ENCODE results near the gene SH2D1B. TPM values are rescaled to one million over a fixed set of nuclear protein-coding genes. Genes with fewer than 3 reads are reported as not detected.
A peak's percentile ranks its signal among the peaks of the same experiment; 100 is the strongest.
"Not testable (repeated sequence)": the region's sequence is repeated elsewhere in the genome, so short reads cannot be mapped to it uniquely, and the experiment has no call there.

SH2D1B gene, protein sequence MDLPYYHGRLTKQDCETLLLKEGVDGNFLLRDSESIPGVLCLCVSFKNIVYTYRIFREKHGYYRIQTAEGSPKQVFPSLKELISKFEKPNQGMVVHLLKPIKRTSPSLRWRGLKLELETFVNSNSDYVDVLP
- 0.13 TPM in 1 of 2 replicates, not detected in the other for total RNA-seq

DNA sequence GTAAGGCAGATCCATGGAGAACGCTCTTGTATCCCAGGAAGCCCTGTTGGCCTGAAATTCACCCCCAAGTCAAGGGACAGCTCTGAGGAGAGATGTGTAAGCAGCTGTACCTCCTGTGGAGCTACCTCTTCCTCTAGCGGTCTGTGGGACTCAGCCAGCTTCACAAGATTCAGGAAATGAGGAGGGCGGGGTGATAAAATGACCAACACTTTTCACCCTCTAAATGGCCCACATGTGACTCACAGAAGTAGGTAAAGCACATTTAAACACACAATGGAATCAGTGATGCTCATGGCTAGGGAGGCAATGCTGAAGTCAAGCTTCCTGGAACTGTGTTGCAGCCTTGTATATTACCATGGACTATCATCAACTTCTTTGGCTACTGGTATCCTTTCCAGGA, at the start of gene SH2D1B:
TSS of gene SH2D1B (minus strand) at position 135 of the 400 bp plus-strand sequence. CDS start at position 15, 120 bp downstream.
- DNase-seq (ENCODE audit: low read depth in 2 of 2): peak in 1 of 2 donors; percentile 32

DNA sequence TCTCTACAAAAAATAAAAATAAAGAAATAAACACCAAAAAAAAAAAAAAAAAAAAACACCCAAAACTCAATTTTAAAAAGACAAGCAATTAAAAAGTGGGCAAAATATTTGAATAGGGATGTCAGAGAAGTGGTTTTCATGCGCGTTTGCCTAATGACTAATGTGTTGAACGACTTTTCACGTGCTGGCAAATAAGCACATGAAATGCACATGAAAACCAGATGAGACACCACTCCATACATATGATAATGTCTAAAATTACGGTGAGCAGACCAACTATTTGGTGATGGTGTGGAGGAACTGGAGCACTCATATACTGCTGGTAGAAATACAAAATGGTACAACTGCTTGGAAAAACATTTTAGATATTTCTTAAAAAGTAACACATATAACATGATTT, 46.3 kb upstream of the SH2D1B start:
- no peak for DNase-seq (ENCODE audit: low read depth in 2 of 2)

DNA sequence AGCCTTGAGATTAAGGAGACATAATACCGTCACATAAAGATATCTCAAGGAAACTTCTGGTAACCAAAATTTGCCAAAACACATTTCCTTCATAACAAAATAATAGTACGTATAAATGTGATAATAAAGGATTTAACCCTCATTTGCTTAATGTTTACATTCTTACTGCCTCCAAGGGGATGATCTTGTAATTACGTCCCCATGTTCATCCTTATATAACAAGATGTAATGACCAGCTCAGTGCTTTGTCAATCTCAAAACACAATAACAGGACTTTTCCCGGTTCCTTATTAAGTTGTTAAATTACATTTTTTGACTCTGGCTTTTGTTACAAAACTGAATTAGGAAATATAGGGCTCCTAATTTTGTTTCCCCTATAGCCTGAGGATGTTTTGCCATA, 44.4 kb upstream of the SH2D1B start:
- DNase-seq (ENCODE audit: low read depth in 2 of 2): no peak

DNA sequence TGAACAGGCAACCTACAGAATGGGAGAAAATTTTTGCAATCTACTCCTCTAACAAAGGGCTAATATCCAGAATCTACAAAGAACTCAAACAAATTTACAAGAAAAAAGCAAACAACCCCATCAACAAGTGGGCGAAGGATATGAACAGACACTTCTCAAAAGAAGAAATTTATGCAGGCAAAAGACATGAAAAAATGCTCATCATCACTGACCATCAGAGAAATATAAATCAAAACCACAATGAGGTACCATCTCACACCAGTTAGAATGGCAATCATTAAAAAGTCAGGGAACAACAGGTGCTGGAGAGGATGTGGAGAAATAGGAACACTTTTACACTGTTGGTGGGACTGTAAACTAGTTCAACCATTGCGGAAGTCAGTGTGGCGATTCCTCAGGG, 42.4 kb upstream of the SH2D1B start:
- not testable (repeated sequence) for DNase-seq (ENCODE audit: low read depth in 2 of 2)

DNA sequence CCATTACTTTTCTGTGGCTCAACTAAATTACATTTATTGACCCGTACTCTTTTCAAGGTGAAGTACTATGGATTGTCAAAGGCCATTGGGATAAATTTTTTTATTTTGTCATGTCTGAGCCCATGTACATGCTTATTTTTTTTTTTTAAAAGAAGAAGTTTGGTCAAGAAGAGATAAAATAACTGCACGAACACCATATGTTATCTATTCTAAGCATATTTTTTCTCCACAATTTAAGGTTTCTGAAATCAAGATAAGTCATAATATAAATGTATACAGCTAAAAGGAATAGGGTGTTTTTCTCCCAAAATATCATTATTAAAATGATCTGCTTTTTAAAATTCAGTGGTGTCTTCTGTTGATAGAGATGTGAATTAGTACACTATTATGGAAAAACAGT, 35.0 kb upstream of the SH2D1B start:
- no peak for DNase-seq (ENCODE audit: low read depth in 2 of 2)

DNA sequence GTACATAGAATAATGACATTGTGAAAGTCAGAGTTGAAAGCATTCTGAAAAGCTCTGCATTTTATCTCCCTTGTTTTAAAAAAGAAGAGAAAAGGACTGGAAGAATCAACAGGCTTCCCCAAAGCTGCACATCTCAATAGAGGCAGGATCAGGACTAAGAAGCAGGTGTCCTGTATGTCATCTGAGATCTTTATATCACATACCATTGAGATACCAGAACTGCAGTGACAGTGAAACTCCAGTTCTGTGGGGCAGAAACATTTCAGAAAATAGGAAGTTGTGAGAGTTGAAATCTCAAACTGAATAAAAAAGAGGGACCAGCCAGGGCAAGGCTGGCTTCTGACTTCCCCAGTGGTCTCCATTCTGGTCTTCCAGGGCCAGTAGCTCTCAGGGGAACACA, 33.0 kb upstream of the SH2D1B start:
- no peak for DNase-seq (ENCODE audit: low read depth in 2 of 2)

DNA sequence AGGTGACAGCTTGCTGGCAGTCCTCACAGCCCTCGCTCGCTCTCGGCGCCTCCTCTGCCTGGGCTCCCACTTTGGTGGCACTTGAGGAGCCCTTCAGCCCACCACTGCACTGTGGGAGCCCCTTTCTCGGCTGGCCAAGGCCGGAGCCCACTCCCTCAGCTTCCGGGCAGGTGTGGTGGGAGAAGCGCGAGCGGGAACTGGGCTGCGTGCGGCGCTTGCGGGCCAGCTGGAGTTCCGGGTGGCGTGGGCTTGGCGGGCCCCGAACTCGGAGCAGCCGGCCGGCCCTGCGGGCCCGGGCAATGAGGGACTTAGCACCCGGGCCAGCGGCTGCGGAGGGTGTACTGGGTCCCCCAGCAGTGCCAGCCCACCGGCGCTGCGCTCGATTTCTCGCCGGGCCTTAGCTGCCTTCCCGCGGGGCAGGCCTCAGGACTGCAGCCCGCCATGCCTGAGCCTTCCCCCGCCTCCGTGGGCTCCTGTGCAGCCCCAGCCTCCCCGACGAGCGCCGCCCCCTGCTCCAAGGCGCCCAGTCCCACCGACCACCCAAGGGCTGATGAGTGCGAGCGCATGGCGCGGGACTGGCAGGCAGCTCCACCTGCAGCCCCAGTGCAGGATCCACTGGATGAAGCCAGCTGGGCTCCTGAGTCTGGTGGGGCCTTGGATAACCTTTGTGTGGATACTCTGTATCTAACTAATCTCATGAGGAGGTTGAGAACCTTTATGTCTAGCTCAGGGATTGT, 21.2 kb upstream of the SH2D1B start:
- not testable (repeated sequence) for DNase-seq (ENCODE audit: low read depth in 2 of 2)

DNA sequence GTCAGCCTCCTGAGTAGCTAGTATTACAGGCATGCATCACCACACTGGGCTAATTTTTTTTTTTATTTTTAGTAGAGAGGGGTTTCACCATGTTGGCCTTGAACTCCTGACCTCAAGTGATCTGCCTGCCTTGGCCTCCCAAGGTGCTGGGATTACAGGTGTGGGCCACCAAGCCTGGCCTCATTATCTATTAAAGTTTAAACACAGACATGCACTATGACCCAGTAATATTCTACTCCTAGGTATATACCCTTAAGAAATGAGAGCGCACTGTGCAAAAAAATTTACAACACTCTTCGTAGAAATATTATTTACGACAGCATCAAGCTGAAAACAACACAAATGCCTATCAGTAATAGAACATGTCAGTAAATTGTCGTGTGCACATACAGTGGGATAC, 18.6 kb upstream of the SH2D1B start:
- DNase-seq (ENCODE audit: low read depth in 2 of 2): no peak

DNA sequence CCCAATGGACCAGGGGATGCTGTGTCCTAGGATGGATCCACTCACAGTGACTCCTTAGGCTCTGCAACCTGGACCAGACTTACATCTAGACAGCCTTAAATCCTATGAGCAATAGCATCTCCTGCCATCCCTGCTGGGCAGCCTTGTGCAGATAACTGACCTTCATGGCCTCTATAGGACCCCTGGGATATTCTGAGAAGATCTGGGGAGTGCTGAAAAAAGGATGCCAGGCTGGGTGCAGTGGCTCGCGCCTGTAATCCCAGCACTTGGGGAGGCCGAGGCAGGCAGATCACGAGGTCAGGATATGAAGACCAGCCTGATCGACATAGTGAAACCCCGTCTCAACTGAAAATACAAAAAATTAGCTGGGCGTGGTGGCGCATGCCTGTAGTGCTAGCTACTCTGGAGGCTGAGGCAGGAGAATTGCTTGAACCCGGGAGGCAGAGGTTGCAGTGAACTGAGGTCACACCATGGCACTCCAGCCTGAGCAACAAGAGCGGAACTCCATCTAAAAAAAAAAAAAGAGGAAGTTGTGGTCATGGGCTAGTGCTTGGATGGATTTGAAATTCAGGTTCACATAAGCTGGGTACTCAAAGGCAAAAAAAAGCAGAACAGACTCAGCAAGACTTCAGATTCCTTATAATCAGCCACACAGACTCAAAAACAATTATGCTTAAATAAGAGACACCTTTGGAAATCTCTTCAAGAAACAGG, 10.9 kb upstream of the SH2D1B start:
- DNase-seq (ENCODE audit: low read depth in 2 of 2): no peak

DNA sequence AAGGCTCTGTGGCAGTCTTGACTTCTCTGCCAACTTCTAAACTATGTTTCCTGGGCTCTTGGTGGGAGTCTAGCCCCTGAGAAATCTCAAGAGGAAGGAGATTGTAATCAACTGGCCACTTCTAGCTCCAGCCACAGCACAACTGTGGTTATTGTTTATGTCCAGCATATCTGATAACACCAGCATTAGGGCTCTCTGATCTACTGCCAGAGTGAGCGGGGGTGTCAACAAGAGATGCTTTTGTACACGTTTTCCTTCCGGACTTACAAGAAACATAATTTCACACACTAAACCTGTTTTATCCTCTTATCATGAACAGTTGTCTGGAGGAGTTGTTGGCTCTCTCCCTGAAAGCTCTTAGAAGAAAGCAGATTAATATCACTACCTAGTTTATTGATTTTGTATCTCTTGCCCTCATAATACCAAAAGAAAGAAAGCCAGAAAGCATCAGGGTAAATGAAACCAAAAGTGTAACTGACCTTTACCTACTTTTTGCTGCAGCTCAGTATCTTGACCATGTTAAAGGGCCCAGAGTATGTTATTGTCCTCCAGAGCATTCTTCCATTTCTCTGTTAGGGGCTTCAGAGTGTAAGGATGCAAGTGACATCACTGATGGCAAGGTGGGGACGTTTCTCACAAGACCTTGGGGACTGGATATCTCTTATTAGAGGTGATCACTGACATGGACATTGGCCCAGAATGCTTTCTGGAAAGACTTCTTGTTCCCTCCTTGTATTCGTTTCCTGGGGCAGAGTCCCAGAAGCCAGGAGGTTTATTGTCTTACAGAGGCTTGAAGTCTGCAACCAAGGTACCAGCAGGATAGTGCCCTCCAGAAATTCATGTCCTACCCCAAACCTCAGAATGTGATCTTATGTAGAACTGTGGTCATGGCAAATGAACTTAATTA, 9.6 kb upstream of the SH2D1B start:
- DNase-seq (ENCODE audit: low read depth in 2 of 2): peak in 1 of 2 donors; percentile 37

DNA sequence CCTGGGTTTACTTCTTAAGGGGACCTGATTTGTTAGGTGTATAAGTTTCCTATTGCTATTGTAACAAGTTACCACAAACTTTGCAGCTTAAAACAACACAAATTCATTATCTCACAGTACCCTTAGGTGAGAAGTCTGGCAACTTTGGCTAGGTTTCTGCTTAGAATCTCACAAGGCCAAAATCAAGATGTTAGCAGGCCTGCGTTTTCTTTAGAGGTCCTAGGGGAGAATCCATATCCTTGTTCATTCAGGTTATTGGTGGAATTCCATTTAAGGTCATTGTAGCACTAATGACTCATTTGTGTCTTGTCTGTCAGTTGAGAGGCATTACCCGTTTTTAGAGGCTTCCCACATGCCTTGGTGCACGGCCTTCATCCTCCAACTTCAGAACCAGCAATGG, 8.2 kb upstream of the SH2D1B start:
- DNase-seq (ENCODE audit: low read depth in 2 of 2): no peak

DNA sequence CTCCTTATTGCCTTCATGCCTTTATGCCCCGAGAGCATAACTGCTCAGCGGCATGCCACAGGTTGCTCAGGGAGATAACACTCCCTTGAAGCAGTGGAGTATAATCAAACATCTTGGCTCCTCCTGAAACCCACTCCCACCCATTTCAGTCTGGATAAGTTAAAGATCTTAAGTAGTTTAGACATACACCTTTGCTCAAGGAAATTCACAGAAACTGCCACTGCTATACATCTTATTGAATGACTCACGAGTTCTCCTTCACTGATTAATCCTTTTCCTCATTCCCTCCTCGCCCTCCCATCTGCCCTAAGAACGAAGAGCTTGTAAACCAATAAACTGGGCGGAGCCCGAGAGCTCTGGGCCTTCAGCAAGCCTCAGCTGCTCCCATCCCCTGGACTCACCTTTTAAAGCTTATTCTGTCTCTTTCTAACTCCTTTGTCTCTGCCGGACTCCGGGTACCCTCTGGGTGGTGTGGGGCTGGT, 7.6 kb upstream of the SH2D1B start:
- DNase-seq (ENCODE audit: low read depth in 2 of 2): not testable (repeated sequence)

DNA sequence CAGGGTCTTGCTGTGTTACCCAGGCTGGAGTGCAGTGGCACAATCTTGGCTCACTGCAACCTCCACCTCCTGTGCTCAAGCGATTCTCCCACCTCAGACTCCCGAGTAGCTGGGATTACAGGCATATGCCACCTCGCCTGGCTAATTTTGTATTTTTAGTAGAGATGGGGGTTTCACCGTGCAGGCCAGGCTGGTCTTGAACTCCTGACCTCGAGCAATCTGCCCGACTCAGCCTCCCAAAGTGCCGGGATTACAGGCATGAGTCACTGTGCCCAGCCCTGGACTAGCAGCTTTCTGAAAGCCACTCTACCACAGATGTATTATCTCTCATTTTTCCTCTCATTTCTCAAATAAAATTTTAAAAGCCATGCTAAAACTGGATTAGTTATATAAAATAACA, 6.6 kb upstream of the SH2D1B start:
- DNase-seq (ENCODE audit: low read depth in 2 of 2): not testable (repeated sequence)

DNA sequence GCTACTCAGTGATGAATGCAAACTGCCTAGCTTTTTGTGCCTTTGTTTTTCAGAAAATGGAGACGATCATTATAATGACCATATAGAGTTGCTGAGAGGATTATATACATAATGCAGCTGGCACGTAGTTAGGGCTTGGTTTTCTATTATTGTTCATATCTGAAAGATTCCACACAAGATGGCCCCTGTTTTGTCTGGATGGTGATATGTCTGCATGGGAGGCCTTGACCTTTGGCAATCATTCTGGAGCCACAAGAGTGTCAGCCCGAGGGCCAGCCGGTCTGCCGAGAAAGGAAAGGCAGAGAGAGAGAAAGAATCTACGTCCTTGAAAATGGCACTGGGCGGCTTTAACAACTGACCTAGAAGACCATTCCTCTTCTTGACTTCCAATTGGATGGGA, 5.7 kb upstream of the SH2D1B start:
- DNase-seq (ENCODE audit: low read depth in 2 of 2): no peak

DNA sequence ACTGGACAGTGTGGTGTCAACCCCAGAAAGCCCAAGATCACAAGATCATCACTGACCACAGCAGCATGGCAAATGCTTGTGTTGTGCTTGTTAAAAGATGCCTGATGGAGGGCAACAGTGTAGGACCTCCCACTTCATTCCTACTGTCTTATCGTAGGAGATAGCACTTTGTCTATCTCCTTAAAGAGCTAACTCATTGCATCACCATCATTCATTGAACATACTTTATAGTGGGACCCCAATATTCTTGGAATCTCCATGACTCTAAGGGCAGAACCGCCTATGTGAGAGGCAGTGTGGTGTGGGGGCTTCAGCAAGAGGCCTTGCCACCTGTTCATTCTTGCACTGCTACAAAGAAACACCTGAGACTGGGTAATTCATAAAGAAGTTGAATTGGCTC, 5.0 kb upstream of the SH2D1B start:
- DNase-seq (ENCODE audit: low read depth in 2 of 2): no peak

DNA sequence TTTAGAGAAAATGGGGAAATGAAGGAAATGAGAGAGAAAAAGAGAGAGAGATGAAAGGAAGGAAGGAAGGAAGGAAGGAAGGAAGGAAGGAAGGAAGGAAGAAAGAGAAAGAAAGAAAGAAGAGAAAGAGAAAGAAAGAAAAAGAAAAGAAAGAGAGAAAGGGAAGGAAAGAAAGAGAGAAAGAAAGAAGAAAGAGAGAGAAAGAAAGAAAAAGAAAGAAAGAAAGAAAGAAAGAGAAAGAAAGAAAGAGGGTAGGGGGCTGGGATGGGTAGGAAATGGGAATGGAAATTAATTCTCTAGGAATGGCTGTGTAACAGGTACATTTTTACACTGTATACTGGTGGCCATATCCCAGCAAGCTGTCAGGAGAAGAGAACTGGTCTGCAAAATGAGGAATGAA, 4.3 kb upstream of the SH2D1B start:
- no peak for DNase-seq (ENCODE audit: low read depth in 2 of 2)

DNA sequence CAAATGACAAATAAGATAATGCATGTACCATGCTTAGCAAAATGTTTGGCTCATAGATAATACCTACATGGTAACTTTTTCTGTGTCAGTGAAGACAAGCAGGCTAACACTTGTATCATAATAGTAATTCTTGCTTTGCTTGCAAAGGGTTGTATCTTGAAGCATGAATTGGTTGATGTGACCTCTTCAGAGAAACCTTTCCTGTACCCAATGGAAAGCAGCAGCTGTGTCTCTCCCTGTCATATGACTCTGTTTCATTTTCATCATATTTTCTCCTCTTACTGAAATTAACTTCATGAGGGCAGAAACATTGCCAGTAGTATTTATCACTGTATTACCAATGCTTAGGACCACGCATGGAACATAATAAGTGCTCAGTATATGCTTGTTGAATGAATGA, 4.4 kb downstream of the SH2D1B start:
- DNase-seq (ENCODE audit: low read depth in 2 of 2): no peak

DNA sequence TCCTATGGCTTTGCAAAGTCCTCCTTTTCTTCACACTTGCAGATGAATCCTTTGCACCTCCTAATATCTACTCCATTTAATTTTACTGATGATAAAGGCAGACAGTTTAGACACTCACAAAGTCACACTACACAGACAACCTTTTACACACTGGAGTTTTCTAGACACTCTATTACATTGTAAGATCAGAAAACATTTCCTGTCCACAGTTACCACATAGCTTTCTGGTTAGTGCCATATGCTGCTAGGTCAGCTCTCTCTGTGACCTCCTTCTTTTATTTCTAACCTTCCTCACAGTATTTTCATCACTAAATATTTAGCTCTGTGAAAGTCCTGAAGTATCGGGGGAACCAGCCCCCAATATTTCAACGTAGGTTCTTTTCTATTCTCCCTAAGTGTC, 5.1 kb downstream of the SH2D1B start:
- peak in 1 of 2 donors; percentile 36 for DNase-seq (ENCODE audit: low read depth in 2 of 2)

DNA sequence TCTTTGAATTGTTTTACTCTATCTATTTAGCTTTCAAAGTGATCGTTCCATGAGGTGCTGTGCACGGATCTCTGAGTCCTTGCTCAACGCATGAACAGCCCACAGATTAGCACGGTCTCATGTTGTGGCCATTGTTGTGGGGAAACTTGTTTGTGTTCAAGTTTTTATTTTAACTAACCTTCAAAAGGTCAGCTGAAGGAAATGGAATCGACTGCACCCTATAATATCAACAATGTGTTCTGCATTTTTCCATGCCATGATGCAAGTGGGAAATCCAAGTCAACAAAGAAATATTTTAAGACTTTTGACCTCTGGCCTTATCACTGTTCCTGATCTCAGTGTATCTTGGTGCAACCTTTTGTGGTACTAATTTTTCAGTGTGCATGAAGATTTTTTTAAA, 6.1 kb downstream of the SH2D1B start:
- DNase-seq (ENCODE audit: low read depth in 2 of 2): peak; percentile 22 to 63

DNA sequence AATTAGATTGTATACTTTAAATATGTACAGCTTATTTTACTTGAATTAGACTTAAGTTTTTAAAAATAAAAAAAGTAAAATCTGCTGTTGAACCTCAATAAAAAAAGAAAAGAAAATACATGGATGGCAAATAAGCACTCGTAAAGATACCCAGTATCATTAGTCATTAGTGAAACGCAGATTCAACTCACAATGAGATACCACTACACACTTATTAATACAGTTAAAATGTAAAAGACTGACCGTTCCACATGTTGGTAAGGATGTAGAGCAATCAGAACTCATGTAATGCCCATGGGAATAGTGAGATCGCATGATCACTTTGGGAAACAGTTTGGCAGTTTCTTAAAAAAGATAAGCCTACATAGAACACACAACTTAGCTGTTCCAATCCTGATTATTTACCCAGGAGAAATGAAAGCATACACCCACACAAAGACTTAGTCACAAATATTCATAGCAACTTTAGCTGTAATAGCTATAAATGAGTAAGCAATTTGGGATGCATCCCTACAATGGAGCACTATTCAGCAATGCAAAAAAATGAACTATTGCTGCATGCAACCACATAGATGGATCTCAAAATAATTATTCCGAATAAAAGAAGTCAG, 7.3 kb downstream of the SH2D1B start:
- DNase-seq (ENCODE audit: low read depth in 2 of 2): no peak

DNA sequence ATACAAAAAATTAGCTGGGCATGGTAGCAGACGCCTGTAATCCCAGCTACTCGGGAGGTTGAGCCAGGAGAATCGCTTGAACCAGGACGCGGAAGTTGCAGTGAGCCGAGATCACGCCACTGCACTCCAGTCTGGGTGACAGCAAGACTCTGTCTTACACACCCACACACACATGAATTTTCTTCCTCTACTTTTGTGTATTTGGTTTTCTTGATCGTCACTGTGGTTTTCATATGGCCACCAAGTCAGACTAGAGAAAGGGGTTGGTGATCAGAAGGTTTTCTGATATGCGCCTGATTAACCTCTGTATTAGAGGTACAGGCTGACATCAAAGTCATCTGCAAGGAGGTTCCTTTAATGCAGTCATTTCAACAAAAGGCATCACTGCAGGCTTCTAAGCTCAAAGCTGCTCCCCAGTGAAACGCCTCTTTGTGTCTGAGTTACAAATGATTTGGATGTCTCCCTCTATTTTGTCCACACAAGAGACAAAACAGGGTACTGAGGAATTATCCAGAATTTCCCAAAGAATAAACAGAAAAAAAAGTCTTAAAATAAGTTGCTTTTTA, 11.1 kb downstream of the SH2D1B start:
- no peak for DNase-seq (ENCODE audit: low read depth in 2 of 2)

Measured in dermis microvascular lymphatic vessel endothelial cell (primary cell).